K562 (cell line): ENCODE results near the gene MESP1. TPM values are rescaled to one million over a fixed set of nuclear protein-coding genes. Genes with fewer than 3 reads are reported as not detected.

ENCODE experiments used
- CBX8 ChIP-seq: fragments of 200-600 bp; sonication (generic); IDR thresholded peaks from 2 replicates; pipeline ENCODE4 v1.6.1; 2012; ENCODE audit warnings: borderline replicate concordance, mixed run types, low read depth, mild to moderate bottlenecking, moderate library complexity, mixed read lengths, low read length, control low read depth, inconsistent platforms; ENCODE audit not compliant: poor library complexity, severe bottlenecking; ENCODE audit errors: extremely low read depth
- DIDO1 ChIP-seq: fragments of 450-650 bp; IDR thresholded peaks from 2 replicates; pipeline ENCODE4 v1.6.1; 2016; ENCODE audit warnings: low read depth, missing biosample characterization, missing genetic modification characterization
- HDAC6 ChIP-seq: IDR thresholded peaks from 2 replicates; pipeline ENCODE4 v1.6.1; 2012; ENCODE audit warnings: low read depth, mild to moderate bottlenecking, control low read depth, inconsistent platforms, low read length, moderate library complexity
- HDAC8 ChIP-seq: fragments of 450-650 bp; IDR thresholded peaks from 2 replicates; pipeline ENCODE4 v1.6.1; 2016; ENCODE audit warnings: mild to moderate bottlenecking, missing genetic modification characterization, moderate library complexity, missing compliant biosample characterization
- HLTF ChIP-seq: fragments of 450-650 bp; IDR thresholded peaks from 2 replicates; pipeline ENCODE4 v1.6.1; 2016
- KLF10 ChIP-seq: fragments of 250-450 bp; sonication (Bioruptor Pico); IDR thresholded peaks from 2 replicates; pipeline ENCODE4 v1.6.1; 2021; ENCODE audit warnings: matching md5 sums
- POLR3A ChIP-seq: IDR thresholded peaks from 2 replicates; pipeline ENCODE4 v1.6.1; 2011; ENCODE audit warnings: borderline replicate concordance, mild to moderate bottlenecking, moderate library complexity; ENCODE audit not compliant: insufficient read length, insufficient read depth; ENCODE audit errors: extremely low read depth
- RBFOX2 ChIP-seq: fragments of 200-400 bp; formaldehyde crosslinking; IDR thresholded peaks from 2 replicates; pipeline ENCODE4 v1.6.1; 2017; ENCODE audit warnings: low read depth, mild to moderate bottlenecking, low read length, moderate library complexity
- RFX1 ChIP-seq: fragments of 450-650 bp; IDR thresholded peaks from 2 replicates; pipeline ENCODE4 v1.6.1; 2016; ENCODE audit warnings: mild to moderate bottlenecking, moderate library complexity
- SP2 ChIP-seq: IDR thresholded peaks from 2 replicates; pipeline ENCODE4 v1.6.1; 2011; ENCODE audit warnings: mild to moderate bottlenecking, low read depth, low read length, moderate library complexity; ENCODE audit not compliant: poor library complexity, severe bottlenecking; ENCODE audit errors: extremely low read depth
- TCFL5 ChIP-seq: fragments of 250-450 bp; sonication (Bioruptor Pico); conservative IDR thresholded peaks from 2 replicates; pipeline ENCODE4 v1.6.1; 2021; ENCODE audit warnings: mild to moderate bottlenecking, moderate library complexity, matching md5 sums
- ZFP1 ChIP-seq: fragments of 450-650 bp; formaldehyde crosslinking; IDR thresholded peaks from 2 replicates; pipeline ENCODE4 v1.4.0; 2020; ENCODE audit warnings: mild to moderate bottlenecking, mixed read lengths
- ZFP36 ChIP-seq: fragments of 150-350 bp; IDR thresholded peaks from 2 replicates; pipeline ENCODE4 v1.6.1; 2018; ENCODE audit warnings: low read length, low read depth; ENCODE audit not compliant: partially characterized antibody
- ZNF146 ChIP-seq: IDR thresholded peaks from one replicate; pipeline ENCODE4 v1.6.1; 2018; ENCODE audit warnings: missing compliant biosample characterization; ENCODE audit not compliant: unreplicated experiment
- polyA plus RNA-seq, 8 experiments: library from polyadenylated mRNA; depleted of rRNA in 4 of 8; stranded (reverse) in 5 of 8; unstranded in 3 of 8; fragments of >200 nt; fragmentation: Nextera tagmentation in 2 of 8; fragmentation: Illumina TruSeq in 1 of 8; extraction: Ambion mirVana in 2 of 8; extraction: Trizol in 1 of 8; gene quantifications; 2 replicates each; pipeline versions ENCODE4 v1.2.1 to v1.2.3, GENCODE V29; 2011 to 2014; ENCODE audit warnings: inconsistent platforms in 1 of 8, missing spikeins in 1 of 8
- total RNA-seq, 7 experiments: library from RNA; depleted of rRNA in 6 of 7; stranded (reverse); fragments of >200 nt in 6 of 7; fragmentation: Illumina TruSeq in 2 of 7; extraction: Trizol in 2 of 7; gene quantifications; 2 replicates each; pipeline versions ENCODE4 v1.2.1 to v1.2.3, GENCODE V29; 2011 to 2021; ENCODE audit warnings: low replicate concordance in 1 of 7
- TF ChIP-seq, protein P1 (sequence below), 3 experiments: fragments of 200-800 bp in 1 of 3; fragments of 250-450 bp in 1 of 3; fragments of 450-650 bp in 1 of 3; sonication (Bioruptor Pico) in 1 of 3; sonication (Bioruptor generic) in 1 of 3; formaldehyde crosslinking in 1 of 3; IDR thresholded peaks; 2 replicates each; pipeline versions ENCODE4 v1.6.1 to v1.8.0; 2016 to 2022; ENCODE audit warnings: mild to moderate bottlenecking in 2 of 3, missing genetic modification characterization in 2 of 3, missing compliant biosample characterization in 1 of 3, moderate library complexity in 1 of 3
- TF ChIP-seq, protein P2 (sequence below): IDR thresholded peaks from 2 replicates; pipeline ENCODE4 v1.6.1; 2012; ENCODE audit warnings: low read depth, low read length, improper control_type of control experiment, borderline replicate concordance
- TF ChIP-seq, protein P3 (sequence below): sonication (generic); formaldehyde crosslinking; IDR thresholded peaks from 2 replicates; pipeline ENCODE4 v1.8.0; 2022; ENCODE audit warnings: mild to moderate bottlenecking, missing genetic modification reagents
- TF ChIP-seq, protein P4 (sequence below): fragments of 450-650 bp; IDR thresholded peaks from 2 replicates; pipeline ENCODE4 v1.6.1; 2016

Gene MESP1
- total and polyA plus RNA-seq, 9 of the 15 experiments (the other 6 are each of a cell fraction or from before 2014, with no cell fraction given), result 0.14 to 1.1 (median 0.36) TPM; not detected in 4

DNA sequence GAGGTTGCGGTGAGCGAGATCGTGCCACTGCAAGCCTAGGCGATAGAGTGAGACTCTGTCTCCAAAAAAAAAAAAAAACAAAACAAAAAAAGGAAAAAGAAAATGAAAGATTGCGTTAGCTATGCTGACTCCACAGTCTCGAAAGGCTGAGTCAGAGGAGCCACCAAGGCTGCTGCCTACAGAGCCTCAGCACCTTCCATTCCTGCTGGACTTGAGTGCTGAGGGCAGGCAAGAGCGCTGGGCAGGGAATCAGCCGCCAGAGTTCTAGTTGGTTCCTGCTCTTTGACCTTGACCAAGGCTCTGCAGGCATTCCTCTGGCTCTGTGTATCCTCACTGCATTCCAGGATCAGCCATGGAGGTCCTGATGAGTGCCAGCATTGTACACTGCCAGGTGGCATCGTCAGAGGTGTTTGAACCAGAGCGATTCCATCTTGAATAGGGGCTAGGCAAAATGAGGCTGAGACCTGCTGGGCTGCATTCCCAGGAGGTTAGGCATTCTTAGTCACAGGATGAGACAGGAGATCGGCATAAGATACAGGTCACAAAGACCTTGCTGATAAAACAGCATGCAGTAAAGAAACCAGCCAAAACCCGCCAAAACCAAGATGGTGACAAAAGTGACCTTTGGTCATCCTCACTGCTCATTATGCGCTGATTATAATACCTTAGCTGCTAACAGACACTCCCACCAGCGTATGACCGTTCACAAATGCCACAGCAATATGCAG is 31.0 kb upstream of the MESP1 start (continued):
- TF ChIP-seq ZFP36, result no peak
- TF ChIP-seq HDAC8, result peak; percentile 99
- TF ChIP-seq POLR3A, result no peak
- peak; percentile 93 for TF ChIP-seq KLF10
- TF ChIP-seq, protein P1, sequence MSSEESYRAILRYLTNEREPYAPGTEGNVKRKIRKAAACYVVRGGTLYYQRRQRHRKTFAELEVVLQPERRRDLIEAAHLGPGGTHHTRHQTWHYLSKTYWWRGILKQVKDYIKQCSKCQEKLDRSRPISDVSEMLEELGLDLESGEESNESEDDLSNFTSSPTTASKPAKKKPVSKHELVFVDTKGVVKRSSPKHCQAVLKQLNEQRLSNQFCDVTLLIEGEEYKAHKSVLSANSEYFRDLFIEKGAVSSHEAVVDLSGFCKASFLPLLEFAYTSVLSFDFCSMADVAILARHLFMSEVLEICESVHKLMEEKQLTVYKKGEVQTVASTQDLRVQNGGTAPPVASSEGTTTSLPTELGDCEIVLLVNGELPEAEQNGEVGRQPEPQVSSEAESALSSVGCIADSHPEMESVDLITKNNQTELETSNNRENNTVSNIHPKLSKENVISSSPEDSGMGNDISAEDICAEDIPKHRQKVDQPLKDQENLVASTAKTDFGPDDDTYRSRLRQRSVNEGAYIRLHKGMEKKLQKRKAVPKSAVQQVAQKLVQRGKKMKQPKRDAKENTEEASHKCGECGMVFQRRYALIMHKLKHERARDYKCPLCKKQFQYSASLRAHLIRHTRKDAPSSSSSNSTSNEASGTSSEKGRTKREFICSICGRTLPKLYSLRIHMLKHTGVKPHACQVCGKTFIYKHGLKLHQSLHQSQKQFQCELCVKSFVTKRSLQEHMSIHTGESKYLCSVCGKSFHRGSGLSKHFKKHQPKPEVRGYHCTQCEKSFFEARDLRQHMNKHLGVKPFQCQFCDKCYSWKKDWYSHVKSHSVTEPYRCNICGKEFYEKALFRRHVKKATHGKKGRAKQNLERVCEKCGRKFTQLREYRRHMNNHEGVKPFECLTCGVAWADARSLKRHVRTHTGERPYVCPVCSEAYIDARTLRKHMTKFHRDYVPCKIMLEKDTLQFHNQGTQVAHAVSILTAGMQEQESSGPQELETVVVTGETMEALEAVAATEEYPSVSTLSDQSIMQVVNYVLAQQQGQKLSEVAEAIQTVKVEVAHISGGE (CRISPR knock-in tag; IDR thresholded peaks at IDR 0.05), result peak in 2 of 3 experiments; percentile 39 to 93; a peak in 3 of 6 replicates
- TF ChIP-seq RBFOX2, result no peak
- peak; percentile 94 for TF ChIP-seq ZFP1
- TF ChIP-seq CBX8, result no peak
- no peak for TF ChIP-seq ZNF146
- no peak for TF ChIP-seq SP2
- no peak for TF ChIP-seq RFX1
- peak; percentile 40; the same call in 1 of the 2 replicates for TF ChIP-seq HLTF
- TF ChIP-seq, protein P2, sequence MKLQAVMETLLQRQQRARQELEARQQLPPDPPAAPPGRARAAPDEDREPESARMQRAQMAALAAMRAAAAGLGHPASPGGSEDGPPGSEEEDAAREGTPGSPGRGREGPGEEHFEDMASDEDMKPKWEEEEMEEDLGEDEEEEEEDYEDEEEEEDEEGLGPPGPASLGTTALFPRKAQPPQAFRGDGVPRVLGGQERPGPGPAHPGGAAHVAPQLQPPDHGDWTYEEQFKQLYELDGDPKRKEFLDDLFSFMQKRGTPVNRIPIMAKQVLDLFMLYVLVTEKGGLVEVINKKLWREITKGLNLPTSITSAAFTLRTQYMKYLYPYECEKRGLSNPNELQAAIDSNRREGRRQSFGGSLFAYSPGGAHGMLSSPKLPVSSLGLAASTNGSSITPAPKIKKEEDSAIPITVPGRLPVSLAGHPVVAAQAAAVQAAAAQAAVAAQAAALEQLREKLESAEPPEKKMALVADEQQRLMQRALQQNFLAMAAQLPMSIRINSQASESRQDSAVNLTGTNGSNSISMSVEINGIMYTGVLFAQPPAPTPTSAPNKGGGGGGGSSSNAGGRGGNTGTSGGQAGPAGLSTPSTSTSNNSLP, result no peak
- no peak for TF ChIP-seq HDAC6
- peak; percentile 97 for TF ChIP-seq DIDO1 (tag)
- TF ChIP-seq, protein P3, sequence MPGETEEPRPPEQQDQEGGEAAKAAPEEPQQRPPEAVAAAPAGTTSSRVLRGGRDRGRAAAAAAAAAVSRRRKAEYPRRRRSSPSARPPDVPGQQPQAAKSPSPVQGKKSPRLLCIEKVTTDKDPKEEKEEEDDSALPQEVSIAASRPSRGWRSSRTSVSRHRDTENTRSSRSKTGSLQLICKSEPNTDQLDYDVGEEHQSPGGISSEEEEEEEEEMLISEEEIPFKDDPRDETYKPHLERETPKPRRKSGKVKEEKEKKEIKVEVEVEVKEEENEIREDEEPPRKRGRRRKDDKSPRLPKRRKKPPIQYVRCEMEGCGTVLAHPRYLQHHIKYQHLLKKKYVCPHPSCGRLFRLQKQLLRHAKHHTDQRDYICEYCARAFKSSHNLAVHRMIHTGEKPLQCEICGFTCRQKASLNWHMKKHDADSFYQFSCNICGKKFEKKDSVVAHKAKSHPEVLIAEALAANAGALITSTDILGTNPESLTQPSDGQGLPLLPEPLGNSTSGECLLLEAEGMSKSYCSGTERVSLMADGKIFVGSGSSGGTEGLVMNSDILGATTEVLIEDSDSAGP (CRISPR knock-in tag), result no peak
- TF ChIP-seq TCFL5 (CRISPR knock-in tag), result peak; percentile 97
- TF ChIP-seq, protein P4, sequence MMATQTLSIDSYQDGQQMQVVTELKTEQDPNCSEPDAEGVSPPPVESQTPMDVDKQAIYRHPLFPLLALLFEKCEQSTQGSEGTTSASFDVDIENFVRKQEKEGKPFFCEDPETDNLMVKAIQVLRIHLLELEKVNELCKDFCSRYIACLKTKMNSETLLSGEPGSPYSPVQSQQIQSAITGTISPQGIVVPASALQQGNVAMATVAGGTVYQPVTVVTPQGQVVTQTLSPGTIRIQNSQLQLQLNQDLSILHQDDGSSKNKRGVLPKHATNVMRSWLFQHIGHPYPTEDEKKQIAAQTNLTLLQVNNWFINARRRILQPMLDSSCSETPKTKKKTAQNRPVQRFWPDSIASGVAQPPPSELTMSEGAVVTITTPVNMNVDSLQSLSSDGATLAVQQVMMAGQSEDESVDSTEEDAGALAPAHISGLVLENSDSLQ, result peak; percentile 90
